IgD-negative memory B cell (primary cell): Measurements from ENCODE around the gene MAD1L1. TPM values are rescaled to one million over a fixed set of nuclear protein-coding genes. Genes with fewer than 3 reads are reported as not detected.
A peak's percentile ranks its signal among the peaks of the same experiment; 100 is the strongest.
"Not testable (repeated sequence)": the region's sequence is repeated elsewhere in the genome, so short reads cannot be mapped to it uniquely, and the experiment has no call there.

Experiments
- H3K27ac Mint-ChIP-seq, 3 donors: one replicate each; pipeline ENCODE4 v1.8.0; 2020 to 2022; ENCODE audit warnings: mild to moderate bottlenecking in 3 of 3, mixed read lengths in 3 of 3, moderate library complexity in 1 of 3
- H3K27me3 Mint-ChIP-seq: one replicate; pipeline ENCODE4 v1.8.0; 2021; ENCODE audit warnings: mixed read lengths
- H3K36me3 Mint-ChIP-seq: one replicate; pipeline ENCODE4 v1.8.0; 2020; ENCODE audit warnings: mild to moderate bottlenecking, mixed read lengths
- H3K4me1 Mint-ChIP-seq, 3 donors: one replicate each; pipeline ENCODE4 v1.8.0; 2020 to 2022; ENCODE audit warnings: mixed read lengths in 3 of 3, mild to moderate bottlenecking in 1 of 3
- H3K4me3 Mint-ChIP-seq, 4 donors: one replicate each; pipeline ENCODE4 v1.8.0; 2020 to 2022; ENCODE audit warnings: mild to moderate bottlenecking in 4 of 4, mixed read lengths in 4 of 4, moderate library complexity in 3 of 4
- H3K9me3 Mint-ChIP-seq, 3 donors: one replicate each; pipeline ENCODE4 v1.8.0; 2020 to 2021; ENCODE audit warnings: mixed read lengths in 3 of 3, mild to moderate bottlenecking in 1 of 3
- polyA plus RNA-seq: library from polyadenylated mRNA; unstranded; fragments of 300-500 nt; fragmentation: Illumina TruSeq; gene quantifications from one replicate; pipeline ENCODE4 v1.2.3, GENCODE V29; 2021

The MAD1L1 gene
- polyA plus RNA-seq, 1 donor from 2014 or later: 133 TPM

DNA sequence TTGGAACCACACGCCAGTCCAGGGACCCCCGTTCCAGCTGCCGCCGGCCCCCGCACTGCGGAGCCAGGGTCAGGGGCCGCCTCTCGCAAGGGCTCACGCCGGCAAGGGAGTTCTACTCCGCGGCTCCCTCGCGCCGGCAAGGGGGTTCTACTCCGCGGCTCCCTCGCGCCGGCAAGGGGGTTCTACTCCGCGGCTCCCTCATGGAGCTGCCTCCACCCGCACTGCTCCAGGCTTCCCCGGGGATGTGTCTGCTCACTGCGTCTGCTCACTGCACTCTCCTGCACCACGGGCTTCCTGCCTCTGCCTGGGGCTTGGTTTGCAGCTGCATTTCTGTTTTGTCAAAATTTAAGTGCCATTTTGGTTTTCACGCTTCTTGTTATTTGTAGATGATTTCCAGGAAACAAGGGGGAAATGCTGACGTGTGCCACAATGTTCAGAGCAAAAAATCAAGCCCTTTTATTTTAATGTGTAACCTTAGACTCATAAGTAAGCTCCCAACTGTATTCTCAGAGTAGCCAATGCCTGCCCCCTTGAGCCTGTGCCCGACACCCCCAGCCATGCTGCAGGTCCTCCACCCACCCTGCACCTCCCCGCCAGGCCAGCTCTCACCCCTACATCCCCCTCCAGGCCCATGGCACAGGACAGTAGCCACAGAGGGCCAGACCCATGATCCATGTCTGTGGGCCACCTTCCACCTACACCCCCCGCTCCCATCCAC is 246.2 kb downstream of the MAD1L1 start:
- peaks cover 0 to 6% (median 0%) of the 10 kb centered on the region in 3 donors for H3K4me1 Mint-ChIP-seq
- H3K36me3 Mint-ChIP-seq: peaks cover 4% of the 10 kb centered on the region
- H3K27ac Mint-ChIP-seq: peak overlapping the region in 1 of 3 donors; percentile 64
- no peaks in the 10 kb centered on the region for H3K27me3 Mint-ChIP-seq
- H3K4me3 Mint-ChIP-seq: peak overlapping the region in 2 of 4 donors; percentile 25 to 27
- no peaks in the 10 kb centered on the region for H3K9me3 Mint-ChIP-seq

DNA sequence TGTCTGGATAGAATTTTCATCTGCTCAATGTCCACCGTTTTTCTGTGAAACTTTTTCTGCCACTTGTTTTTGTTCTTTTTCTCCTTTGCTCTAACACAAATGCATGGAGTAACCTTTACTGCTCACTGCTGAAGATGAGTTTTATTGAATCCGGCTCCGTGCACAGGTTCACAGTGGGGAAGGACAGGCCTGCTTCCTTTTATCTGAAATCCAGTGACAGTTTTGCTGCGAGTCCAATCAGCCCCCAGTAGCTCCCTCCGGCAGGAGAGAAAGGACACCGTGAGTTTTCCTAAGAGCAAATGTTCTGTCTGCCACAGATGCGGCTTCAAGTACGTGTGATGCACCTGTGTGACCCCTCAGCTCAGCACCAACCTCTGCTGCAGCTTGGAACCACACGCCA is 246.8 kb downstream of the MAD1L1 start:
- Mint-ChIP-seq H3K36me3 (peaks cover 4% of the 10 kb centered on the region), H3K4me3 (peak overlapping the region in 1 of 4 donors; percentile 38), H3K27ac (no peak overlapping the region), H3K27me3 (no peaks in the 10 kb centered on the region), H3K9me3 (no peaks in the 10 kb centered on the region), H3K4me1 (peaks cover 2 to 8% (median 2%) of the 10 kb centered on the region in 3 donors)

DNA sequence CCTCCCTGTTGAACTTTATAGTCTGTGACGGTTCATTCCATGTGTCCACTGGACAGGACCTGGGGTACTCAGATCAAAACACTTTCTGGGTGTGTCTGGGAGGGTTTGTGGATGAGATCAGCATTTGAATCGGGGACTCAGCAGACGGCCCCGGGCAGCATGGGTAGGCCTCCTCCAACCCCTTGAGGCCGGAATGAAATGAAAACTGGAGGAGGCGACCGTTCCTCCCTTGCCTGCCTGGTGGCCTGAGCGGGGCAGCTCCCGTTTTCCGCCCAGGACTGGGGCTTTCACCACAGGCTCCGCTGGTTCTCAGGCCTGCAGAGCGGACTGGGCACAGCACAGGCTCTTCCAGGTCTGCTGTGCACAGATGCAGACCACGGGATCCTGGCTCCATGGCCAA is 247.7 kb downstream of the MAD1L1 start:
- peaks cover 9 to 16% (median 10%) of the 10 kb centered on the region in 3 donors for H3K4me1 Mint-ChIP-seq
- H3K4me3 Mint-ChIP-seq: no peak overlapping the region

DNA sequence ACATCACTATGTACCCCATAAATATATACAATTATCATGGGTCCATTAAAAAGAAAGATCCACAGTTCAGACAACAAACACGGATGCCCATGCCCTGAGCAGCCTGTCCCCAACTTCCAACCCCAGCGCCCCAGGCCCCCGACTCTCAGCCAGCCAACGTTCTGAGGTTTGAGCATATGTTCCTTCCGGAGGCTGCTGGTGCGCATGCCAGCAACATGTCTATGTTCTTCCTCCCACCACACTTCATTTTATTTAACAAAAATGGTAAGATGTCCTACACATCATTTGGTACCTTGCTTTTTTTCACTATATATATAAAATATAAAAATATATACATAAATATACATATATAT is 250.9 kb downstream of the MAD1L1 start:
- Mint-ChIP-seq H3K9me3 (no peaks in the 10 kb centered on the region), H3K4me1 (peaks cover 12 to 20% (median 13%) of the 10 kb centered on the region in 3 donors)

More for the DNA sequence above, 247.7 kb downstream of the MAD1L1 start:
- no peaks in the 10 kb centered on the region for H3K27me3 Mint-ChIP-seq
- no peak overlapping the region for H3K27ac Mint-ChIP-seq
- H3K36me3 Mint-ChIP-seq: peaks cover 4% of the 10 kb centered on the region
- no peaks in the 10 kb centered on the region for H3K9me3 Mint-ChIP-seq

DNA sequence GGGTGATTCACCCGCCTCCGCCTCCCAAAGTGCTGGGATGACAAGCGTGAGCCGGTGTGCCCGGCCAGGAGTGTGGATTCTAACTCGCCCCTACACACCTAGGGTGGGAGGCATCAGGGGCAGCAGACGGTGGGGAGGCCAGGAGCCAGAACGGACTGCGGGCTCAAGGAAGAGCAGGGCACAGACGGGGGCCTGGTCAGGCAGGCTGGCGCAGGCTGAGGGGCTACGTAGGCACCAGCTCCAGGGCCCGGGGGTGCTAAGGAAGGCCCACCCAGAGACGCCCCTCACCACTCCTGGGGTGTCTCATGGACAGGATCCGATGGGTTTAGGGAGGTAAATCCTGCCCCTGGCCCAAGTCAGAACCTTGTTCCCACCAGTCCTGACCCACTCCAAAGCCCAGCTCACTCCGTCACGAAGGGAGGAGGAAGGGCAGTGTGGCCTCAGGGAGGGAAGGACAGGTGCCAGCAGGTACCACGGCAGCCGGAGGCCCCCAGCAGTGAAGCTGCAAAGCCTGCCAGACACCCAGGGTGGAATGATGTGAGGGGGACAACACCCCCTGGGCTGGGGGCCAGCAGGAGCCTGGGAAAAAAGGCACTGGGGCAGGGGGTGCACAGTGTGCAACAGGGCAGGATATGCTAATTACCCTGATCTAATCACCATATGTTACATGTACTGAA is 251.4 kb downstream of the MAD1L1 start:
- Mint-ChIP-seq H3K27ac (peak overlapping the region; percentile 32 to 90 (median 84)), H3K9me3 (no peaks in the 10 kb centered on the region), H3K4me1 (peaks cover 12 to 20% (median 13%) of the 10 kb centered on the region in 3 donors), H3K36me3 (peaks cover 4% of the 10 kb centered on the region), H3K4me3 (peak overlapping the region in 2 of 4 donors; percentile 55 to 89), H3K27me3 (no peaks in the 10 kb centered on the region)

More for the DNA sequence above, 250.9 kb downstream of the MAD1L1 start:
- no peak overlapping the region for H3K27ac Mint-ChIP-seq
- no peaks in the 10 kb centered on the region for H3K27me3 Mint-ChIP-seq
- peak overlapping the region in 2 of 4 donors; percentile 49 to 65 for H3K4me3 Mint-ChIP-seq
- H3K36me3 Mint-ChIP-seq: peaks cover 4% of the 10 kb centered on the region

DNA sequence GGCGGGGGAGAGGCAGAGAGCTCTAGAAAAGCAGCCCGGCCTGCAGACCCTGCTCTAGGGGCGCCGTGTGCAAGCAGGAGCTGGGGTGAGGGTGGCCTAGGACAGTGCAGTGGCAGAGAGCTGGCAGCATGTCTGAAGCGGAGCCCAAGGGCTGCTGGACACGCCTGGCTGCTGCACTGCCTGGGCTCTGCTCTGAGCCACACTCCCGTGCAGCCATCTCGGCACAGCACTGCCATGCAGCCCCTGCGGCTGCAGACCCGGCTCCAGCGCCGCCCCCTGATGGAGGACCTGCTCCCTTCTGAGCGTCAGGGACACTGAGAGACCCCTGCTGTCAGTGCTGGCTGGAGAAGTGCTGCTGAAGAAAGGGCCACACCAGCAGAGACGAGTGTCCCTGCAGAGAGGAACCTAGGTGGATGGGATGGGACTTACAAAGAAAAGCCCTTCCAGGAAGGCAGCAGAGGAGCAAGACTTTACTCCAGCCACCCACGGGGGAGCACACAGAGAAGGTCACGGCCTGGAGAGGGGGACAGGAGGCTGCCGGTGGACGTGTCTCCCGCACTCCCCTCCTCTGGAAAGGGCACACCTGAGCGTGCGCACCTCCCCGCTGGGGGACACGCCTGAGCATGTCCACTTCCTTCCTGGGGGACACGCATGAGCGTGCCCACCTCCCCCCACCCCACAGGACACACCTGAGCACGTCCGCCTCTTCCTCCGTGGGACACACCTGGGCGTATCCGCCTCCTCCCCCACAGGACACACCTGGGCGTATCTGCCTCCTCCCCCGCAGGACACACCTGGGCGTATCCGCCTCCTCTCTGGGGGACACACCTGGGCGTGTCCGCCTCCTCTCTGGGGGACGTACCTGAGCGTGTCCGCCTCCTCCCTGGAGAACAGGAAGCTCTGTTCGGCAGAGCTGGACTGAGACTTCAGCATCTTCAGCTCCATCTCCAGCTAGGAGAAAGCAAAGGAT is 252.9 kb downstream of the MAD1L1 start:
- peak overlapping the region; percentile 32 to 90 (median 84) for H3K27ac Mint-ChIP-seq
- H3K9me3 Mint-ChIP-seq: no peaks in the 10 kb centered on the region
- peak overlapping the region; percentile 55 to 92 (median 84) for H3K4me3 Mint-ChIP-seq
- H3K4me1 Mint-ChIP-seq: peaks cover 12 to 20% (median 17%) of the 10 kb centered on the region in 3 donors
- peaks cover 2% of the 10 kb centered on the region for H3K36me3 Mint-ChIP-seq
- H3K27me3 Mint-ChIP-seq: no peaks in the 10 kb centered on the region

DNA sequence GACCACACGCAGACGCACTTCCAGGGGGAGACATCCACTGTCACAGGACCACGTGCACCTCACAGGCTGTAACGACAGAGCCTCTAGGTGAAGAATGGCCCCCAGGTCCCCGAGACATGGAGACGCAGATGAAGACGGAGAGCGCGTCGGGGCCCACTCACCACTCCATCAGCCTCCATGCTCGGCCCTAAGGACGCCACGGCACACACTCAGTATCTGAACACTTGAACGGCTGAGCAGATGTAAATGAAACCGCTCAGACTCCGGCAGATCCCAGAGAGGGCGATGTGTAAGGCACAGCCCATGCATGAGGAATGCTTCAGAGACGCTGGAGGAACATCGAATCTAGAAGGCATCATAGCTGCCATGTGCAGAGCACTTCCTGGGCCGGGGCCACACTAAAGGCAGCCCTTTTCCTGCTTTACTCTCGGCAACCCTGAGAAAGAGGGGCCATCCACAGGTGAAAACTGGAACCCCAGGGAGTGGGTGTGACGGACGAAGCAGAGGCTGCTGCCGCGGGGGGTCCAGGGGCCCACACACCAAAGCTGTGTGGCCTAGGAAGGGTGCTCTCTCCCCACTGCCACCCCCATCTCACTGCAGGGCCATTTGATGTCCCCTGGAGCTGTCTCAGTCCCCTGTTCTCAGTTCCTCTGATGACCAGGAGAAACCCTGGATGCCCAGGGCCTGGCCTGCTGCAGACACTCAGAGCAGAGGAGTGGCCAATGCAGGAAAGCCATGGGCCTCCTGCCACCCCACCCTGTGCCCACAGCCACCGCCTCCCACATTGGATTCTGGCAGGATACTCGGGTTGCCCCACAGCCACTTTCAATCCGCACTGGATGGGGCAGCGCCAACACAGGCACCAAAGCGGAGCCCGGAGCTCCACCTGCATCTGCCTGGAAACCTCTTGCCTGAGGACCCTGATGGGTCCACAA is 253.8 kb downstream of the MAD1L1 start:
- Mint-ChIP-seq H3K27ac (no peak overlapping the region), H3K27me3 (no peaks in the 10 kb centered on the region), H3K36me3 (peaks cover 2% of the 10 kb centered on the region), H3K4me3 (peak overlapping the region in 1 of 4 donors; percentile 83), H3K4me1 (peaks cover 12 to 20% (median 19%) of the 10 kb centered on the region in 3 donors), H3K9me3 (no peaks in the 10 kb centered on the region)

DNA sequence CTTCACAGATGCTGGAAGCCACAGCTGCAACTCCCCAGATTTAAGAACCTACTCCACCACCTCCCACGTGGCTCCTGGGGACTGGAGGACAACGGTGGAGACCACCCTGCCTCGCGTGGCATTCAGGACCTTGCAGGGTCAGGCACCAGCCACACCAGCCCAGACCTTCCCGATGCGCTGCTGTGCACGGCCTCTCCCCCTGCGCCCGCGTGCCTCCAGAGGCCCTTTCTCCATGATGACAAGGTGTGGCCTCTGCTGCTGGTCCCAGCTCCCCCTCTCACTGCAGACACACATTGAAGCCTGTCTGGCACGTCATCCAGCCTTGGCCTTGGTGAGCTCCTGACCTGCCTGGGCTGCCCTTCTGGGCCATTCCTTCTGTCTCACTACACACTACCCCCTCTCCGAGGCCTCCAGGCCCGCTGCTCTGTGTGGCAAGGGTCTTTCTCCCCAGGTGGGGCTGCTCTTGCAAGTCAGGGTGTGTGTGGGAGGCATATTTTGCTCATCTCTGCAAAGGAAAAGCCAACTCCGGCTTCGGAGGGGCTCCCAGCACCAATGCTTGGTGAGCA is 254.8 kb downstream of the MAD1L1 start:
- Mint-ChIP-seq H3K27me3 (no peaks in the 10 kb centered on the region), H3K36me3 (peaks cover 2% of the 10 kb centered on the region), H3K9me3 (no peaks in the 10 kb centered on the region), H3K27ac (no peak overlapping the region), H3K4me1 (peaks cover 12 to 20% (median 19%) of the 10 kb centered on the region in 3 donors), H3K4me3 (peak overlapping the region in 1 of 4 donors; percentile 37)

DNA sequence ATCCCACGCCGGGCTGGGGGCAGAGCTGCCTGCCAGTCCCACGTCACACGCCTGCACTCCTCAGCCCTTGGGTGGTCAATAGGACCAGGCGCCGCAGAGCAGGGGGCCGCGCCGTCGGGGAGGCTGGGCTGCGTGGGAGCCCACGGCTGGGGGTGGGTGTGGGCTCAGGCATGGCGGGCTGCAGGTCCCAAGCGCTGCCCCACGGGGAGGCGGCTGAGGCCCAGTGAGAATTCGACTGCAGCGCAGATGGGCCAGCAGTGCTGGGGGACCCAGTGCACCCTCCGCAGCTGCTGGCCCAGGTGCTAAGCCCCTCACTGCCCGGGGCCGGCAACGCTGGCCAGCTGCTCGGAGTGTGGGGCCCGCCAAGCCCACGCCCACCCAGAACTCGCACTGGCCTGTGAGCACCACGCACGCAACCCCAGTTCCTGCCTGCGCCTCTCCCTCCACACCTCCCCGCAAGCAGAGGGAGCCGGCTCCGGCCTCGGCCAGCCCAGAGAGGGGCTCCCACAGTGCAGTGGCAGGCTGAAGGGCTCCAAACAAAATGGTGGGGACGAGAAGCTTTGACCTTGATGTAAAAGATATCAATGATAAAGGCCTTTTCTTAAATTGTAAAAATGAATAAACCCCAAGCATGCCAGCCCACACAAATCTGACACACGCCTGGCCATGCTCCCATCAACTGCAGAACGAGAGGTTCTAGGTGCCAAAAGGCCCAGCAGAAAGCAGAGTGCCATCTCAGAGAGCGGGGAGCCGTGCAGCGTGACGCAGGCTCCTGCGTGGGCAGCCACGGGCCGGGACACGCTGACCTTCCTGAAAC is 255.5 kb downstream of the MAD1L1 start:
- Mint-ChIP-seq H3K9me3 (no peaks in the 10 kb centered on the region), H3K36me3 (peaks cover 2% of the 10 kb centered on the region), H3K4me1 (peaks cover 12 to 19% (median 15%) of the 10 kb centered on the region in 3 donors), H3K4me3 (no peak overlapping the region), H3K27me3 (no peaks in the 10 kb centered on the region), H3K27ac (no peak overlapping the region)

DNA sequence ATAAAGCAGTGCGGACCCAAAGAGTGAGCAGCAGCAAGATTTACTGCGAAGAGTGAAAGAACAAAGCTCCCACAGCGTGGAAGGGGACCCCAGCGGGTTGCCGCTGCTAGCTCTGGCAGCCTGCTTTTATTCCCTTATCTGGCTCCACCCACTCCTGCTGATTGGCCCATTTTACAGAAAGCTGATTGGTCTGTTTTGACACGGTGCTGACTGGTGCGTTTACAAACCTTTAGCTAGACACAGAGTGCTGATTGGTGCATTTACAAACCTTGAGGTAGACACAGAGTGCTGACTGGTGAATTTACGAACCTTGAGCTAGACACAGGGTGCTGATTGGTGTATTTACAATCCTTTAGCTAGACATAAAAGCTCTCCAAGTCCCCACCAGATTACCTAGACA is 256.2 kb downstream of the MAD1L1 start:
- H3K4me3 Mint-ChIP-seq, H3K9me3 Mint-ChIP-seq, H3K27ac Mint-ChIP-seq, H3K36me3 Mint-ChIP-seq, H3K27me3 Mint-ChIP-seq: not testable (repeated sequence)
- peaks cover 12 to 19% (median 15%) of the 10 kb centered on the region in 3 donors for H3K4me1 Mint-ChIP-seq

DNA sequence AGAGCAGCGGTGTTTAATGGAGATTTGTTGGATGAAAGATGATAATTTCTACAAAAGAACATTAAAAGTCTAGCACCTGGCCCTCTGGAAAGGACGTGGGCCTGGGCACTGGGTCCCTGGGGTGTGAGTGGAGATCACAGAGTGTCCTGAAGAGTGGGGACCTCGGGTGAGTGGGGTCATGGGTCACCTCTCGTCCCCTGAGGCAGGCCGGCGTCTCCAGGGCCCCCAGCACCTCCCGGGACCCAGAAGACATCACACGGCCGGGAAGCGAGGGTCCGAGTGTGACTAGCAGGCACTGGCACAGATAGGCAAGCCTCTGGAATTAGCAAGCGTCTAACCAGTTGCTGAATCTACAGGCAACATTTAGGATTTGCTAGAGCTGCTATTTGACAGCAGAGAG is 257.2 kb downstream of the MAD1L1 start:
- Mint-ChIP-seq H3K4me3 (no peak overlapping the region), H3K9me3 (no peaks in the 10 kb centered on the region), H3K27me3 (no peaks in the 10 kb centered on the region), H3K4me1 (peaks cover 6 to 14% (median 9%) of the 10 kb centered on the region in 3 donors), H3K36me3 (peaks cover 2% of the 10 kb centered on the region), H3K27ac (peak overlapping the region in 1 of 3 donors; percentile 74)

DNA sequence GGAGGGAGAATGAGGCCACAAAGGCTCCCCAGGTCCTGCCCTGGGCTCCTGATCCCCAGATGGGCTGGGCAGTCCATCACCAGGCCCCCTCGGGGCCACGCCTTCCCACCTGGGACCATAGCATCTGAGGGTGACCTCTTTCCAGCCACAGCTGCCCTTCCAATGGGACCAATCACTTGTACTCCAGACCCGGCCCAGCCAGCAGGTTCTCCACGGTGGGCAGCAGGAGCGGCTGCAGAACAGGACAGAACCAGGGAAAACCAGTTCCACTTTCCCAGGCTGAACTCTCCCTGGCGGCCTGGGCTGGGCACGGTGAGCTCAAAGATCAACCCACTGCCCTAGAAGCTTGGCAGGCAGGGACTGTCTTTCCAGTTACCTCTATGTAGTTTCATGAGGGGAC is 257.6 kb downstream of the MAD1L1 start:
- peak overlapping the region in 1 of 3 donors; percentile 74 for H3K27ac Mint-ChIP-seq
- H3K4me3 Mint-ChIP-seq: no peak overlapping the region
- peaks cover 4 to 12% (median 5%) of the 10 kb centered on the region in 3 donors for H3K4me1 Mint-ChIP-seq
- H3K27me3 Mint-ChIP-seq: no peaks in the 10 kb centered on the region
- no peaks in the 10 kb centered on the region for H3K9me3 Mint-ChIP-seq
- peaks cover 2% of the 10 kb centered on the region for H3K36me3 Mint-ChIP-seq
